LNCAP (cell line): Measurements from ENCODE around the gene VIPR1.

Experiments
- CTCF ChIP-seq: fragments of 450-650 bp; IDR thresholded peaks from 2 replicates; pipeline ENCODE4 v1.5.1; 2017; ENCODE audit warnings: mild to moderate bottlenecking

The VIPR1 gene

GRCh38 chr3:42550250-42550649 lies 47.8 kb downstream of the VIPR1 start:
- TF ChIP-seq CTCF, result no peak

- TF ChIP-seq CTCF, result no peak
Measured at GRCh38 chr3:42552830-42553229, 50.4 kb downstream of the VIPR1 start.

DNA sequence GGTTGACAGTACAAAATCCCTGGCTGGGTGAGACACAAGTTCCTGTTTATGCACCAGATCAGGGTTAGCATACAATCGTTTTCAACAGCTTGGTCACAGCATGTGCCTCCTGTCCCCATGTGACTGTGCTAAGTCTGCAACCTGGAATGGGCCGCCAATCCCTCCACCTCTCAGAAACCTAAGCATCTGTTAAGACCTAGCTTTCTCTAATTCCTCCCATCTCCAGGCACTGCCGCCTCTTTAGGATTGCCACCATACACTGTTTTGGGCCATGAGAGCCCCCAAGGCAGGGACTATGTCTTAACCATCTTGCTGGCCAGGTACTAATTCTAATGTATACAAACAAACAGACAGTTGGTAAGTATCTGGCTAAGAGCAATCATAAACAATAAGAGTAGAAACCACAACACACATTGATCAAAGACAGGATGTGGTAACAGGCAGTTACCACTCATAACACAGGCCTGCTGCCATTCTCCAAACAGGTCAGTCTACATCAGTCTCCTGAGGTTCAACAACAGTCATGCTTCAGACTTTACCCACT lies 53.7 kb downstream of the VIPR1 start:
- no peak for TF ChIP-seq CTCF

- peak; percentile 29; the same call in 1 of the 2 replicates for TF ChIP-seq CTCF
Measured at GRCh38 chr3:42557854-42558253, 55.4 kb downstream of the VIPR1 start.

GRCh38 chr3:42562047-42562907 lies 59.8 kb downstream of the VIPR1 start:
- no peak for TF ChIP-seq CTCF

DNA sequence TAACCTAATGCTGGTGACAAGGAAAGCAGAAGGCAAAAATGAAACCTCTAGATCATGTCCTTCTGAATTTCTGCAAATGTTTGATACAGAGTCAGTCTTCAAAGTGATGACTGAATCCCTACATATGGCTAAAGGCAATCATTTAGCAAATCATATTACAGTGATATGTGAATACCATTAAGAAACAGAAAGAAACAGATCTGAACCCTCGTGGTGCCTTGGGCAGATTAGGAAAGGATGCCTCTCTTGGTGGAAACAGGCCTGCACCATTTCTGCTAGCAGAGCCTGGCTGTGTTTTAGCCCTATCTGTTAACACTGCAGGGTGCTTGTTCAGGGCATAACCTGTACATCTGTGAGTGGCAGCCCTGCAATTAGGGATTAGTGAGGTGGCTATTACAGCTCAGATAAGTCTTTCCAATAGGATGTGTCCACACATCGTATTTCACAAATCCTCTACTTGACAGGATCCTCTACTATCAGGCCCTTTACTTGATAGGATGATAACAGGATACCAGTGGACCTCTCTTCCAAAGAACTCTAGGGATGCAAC lies 67.2 kb downstream of the VIPR1 start:
- TF ChIP-seq CTCF, result no peak

DNA sequence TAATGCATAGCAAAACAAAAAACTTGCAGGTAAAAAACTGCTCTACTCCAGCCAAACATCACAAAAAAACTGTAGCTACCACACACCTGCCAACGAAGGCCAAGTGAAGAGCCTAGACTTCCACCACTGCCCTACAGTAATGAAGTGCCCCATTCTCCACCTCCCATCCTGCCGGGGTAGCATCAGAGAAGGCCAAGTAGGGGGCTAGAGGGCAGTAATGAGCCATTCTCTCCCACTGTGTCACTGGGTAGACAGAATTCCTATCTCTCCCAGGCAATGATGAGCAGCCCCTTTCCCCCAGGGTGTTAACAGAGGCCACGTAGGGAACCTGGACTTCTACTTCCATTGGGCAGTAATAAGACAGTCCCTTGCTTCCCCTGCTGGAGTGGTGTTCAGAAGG lies 69.8 kb downstream of the VIPR1 start:
- peak; percentile 38; the same call in 1 of the 2 replicates for TF ChIP-seq CTCF
